ENCODE measurements around the gene CDON. TPM values are rescaled to one million over a fixed set of nuclear protein-coding genes. Genes with fewer than 3 reads are reported as not detected.

The CDON gene
- total and polyA plus RNA-seq, 2 donors (not counting 3 experiments of a cell fraction or from before 2014, with no cell fraction given): 1.6 to 3.8 TPM

GRCh38 chr11:126048197-126048596, 14.5 kb downstream of the CDON start:
- Histone ChIP-seq H3K79me2 (ENCODE audit: control insufficient read depth, insufficient read depth, low read length) (no peaks in the 10 kb centered on the region), H4K20me1 (replicated peaks; ENCODE audit: control insufficient read depth, extremely low read depth, insufficient read depth, low read length) (no peaks in the 10 kb centered on the region), H3K36me3 (ENCODE audit: control insufficient read depth in 2 of 2, extremely low read depth in 1 of 2, insufficient read depth in 2 of 2, low read length in 2 of 2) (no peaks in the 10 kb centered on the region), H3K9me1 (replicated peaks; ENCODE audit: control insufficient read depth, extremely low read depth, insufficient read depth, low read length) (no peaks in the 10 kb centered on the region), H2AFZ (ENCODE audit: low read depth, low read length) (no peak overlapping the region), H3K9ac (replicated peaks; ENCODE audit: extremely low read depth, insufficient read depth, low read length) (no peak overlapping the region), H3K27ac (ENCODE audit: insufficient read depth, low read depth, low read length) (no peak overlapping the region), H3K4me1 (ENCODE audit: control insufficient read depth, extremely low read depth, insufficient read depth, low read length) (no peaks in the 10 kb centered on the region), H3K4me3 (replicated peaks in 1 of 3; ENCODE audit: insufficient read depth in 1 of 3, low read depth in 1 of 3, low read length in 3 of 3) (no peak overlapping the region), H3K9me3 (replicated peaks; ENCODE audit: control insufficient read depth, insufficient read depth, low read length) (no peaks in the 10 kb centered on the region), H3K27me3 (ENCODE audit: control insufficient read depth in 2 of 2, insufficient read depth in 2 of 2, low read length in 2 of 2) (peaks cover 0 to 4% of the 10 kb centered on the region in 2 experiments), H3K4me2 (ENCODE audit: insufficient read depth, low read length) (no peak overlapping the region)
- DNase-seq (ENCODE audit: low read depth, low spot score) (peak; percentile 59), FAIRE-seq (no peak)
- BruUV-seq (replicated peaks): no TSS peak
- POLR2A ChIA-PET: no interaction called here
- dilution Hi-C loops (cut with MboI; ENCODE audit: extremely low pct_ligation_motif_present, low sequenced_read_pairs) (no loop called here), intact Hi-C loops (cut with micrococcal nuclease) (no loop called here)
- CTCF ChIA-PET: no interaction called here
- no peak for TF ChIP-seq POLR2AphosphoS5 (IDR thresholded peaks at IDR 0.05; ENCODE audit: insufficient read depth, low read depth, low read length)
- no peak for TF ChIP-seq EZH2 (IDR thresholded peaks at IDR 0.05; ENCODE audit: borderline replicate concordance, low read depth, low read length, severe bottlenecking)
- no peak for TF ChIP-seq MYC (IDR thresholded peaks at IDR 0.05; ENCODE audit: low read depth, low read length)
- no peak for TF ChIP-seq MAX (IDR thresholded peaks at IDR 0.05; ENCODE audit: insufficient read depth, insufficient read length)
- no peak for TF ChIP-seq FOS (IDR thresholded peaks at IDR 0.05; ENCODE audit: borderline replicate concordance, insufficient read depth, low read length)
- no peak for TF ChIP-seq POLR2A (IDR thresholded peaks at IDR 0.05; ENCODE audit: low read depth, low read length)
- no peak for TF ChIP-seq JUN (IDR thresholded peaks at IDR 0.05; ENCODE audit: borderline replicate concordance, insufficient read depth, insufficient read length, low read depth)
- TF ChIP-seq GATA2 (IDR thresholded peaks at IDR 0.05; ENCODE audit: insufficient read depth, insufficient read length, low read depth, low read length): no peak
- no peak for TF ChIP-seq CTCF (IDR thresholded peaks at IDR 0.05; ENCODE audit: extremely low read depth in 1 of 2, insufficient read depth in 1 of 2, low read depth in 1 of 2, low read length in 2 of 2)
